Panc1 (cell line): ENCODE data around the gene LGALSL. TPM values are rescaled to one million over a fixed set of nuclear protein-coding genes. Genes with fewer than 3 reads are reported as not detected.

ENCODE experiments used
- ATAC-seq: fragments of 200-7000 bp; cut with Tn5 transposase; 2 replicates; pipeline ENCODE4 v1.9.1; 2020; ENCODE audit warnings: mild to moderate bottlenecking, moderate library complexity
- BruUV-seq: library from RNA; stranded (reverse); fragments of 400-500 nt; replicated peaks from 2 replicates; lab custom pipeline; 2021; lab: Mats Ljungman, UMichigan
- CTCF ChIA-PET: fragments of 300-600 bp; sonication (Branson Sonifier 250); formaldehyde crosslinking; loops from one replicate; lab custom pipeline; 2022; ENCODE audit warnings: antibody characterized with exemption; lab: Charles Lee
- POLR2A ChIA-PET: fragments of 300-600 bp; sonication (Branson Sonifier 250); formaldehyde crosslinking; loops from one replicate; lab custom pipeline; 2022; ENCODE audit warnings: antibody characterized with exemption; lab: Charles Lee
- DNase-seq: peaks from one replicate; pipeline ENCODE4 v3.0.0-alpha.2; 2010; ENCODE audit warnings: low read depth, low spot score
- H3K27ac ChIP-seq: 2 replicates; pipeline ENCODE4 v1.5.1; 2011; ENCODE audit warnings: mild to moderate bottlenecking, low read length, inconsistent platforms
- H3K27me3 ChIP-seq: fragments of 200-500 bp; sonication (Bioruptor generic); 2 replicates; pipeline ENCODE4 v1.6.0; 2014; ENCODE audit warnings: low read length, inconsistent platforms; ENCODE audit not compliant: control insufficient read depth, insufficient read depth
- H3K36me3 ChIP-seq: fragments of 200-500 bp; sonication (Bioruptor generic); 2 replicates; pipeline ENCODE4 v1.5.1; 2014; ENCODE audit warnings: inconsistent platforms, mild to moderate bottlenecking, low read length, moderate library complexity; ENCODE audit not compliant: control insufficient read depth, insufficient read depth
- H3K4me1 ChIP-seq: 2 replicates; pipeline ENCODE4 v1.5.1; 2011; ENCODE audit warnings: inconsistent platforms, mild to moderate bottlenecking, low read length, moderate library complexity; ENCODE audit not compliant: control insufficient read depth, insufficient read depth
- H3K4me3 ChIP-seq, 2 experiments: 2 replicates each; pipeline ENCODE4 v1.5.1; 2011 to 2012; ENCODE audit warnings: low read depth in 2 of 2, low read length in 2 of 2, mild to moderate bottlenecking in 2 of 2, inconsistent platforms in 1 of 2, moderate library complexity in 1 of 2
- H3K9me3 ChIP-seq: fragments of 200-500 bp; sonication (Bioruptor generic); 2 replicates; pipeline ENCODE4 v1.5.1; 2014; ENCODE audit warnings: low read depth, mild to moderate bottlenecking, inconsistent platforms, low read length, moderate library complexity; ENCODE audit not compliant: control insufficient read depth, insufficient read depth
- POLR2AphosphoS5 ChIP-seq: IDR thresholded peaks from 2 replicates; pipeline ENCODE4 v1.6.1; 2012; ENCODE audit warnings: mild to moderate bottlenecking, low read depth, low read length, moderate library complexity
- SIN3A ChIP-seq: IDR thresholded peaks from 2 replicates; pipeline ENCODE4 v1.6.1; 2012; ENCODE audit warnings: low read depth, mild to moderate bottlenecking, low read length, moderate library complexity, borderline replicate concordance; ENCODE audit not compliant: insufficient read depth
- TCF7L2 ChIP-seq: IDR thresholded peaks from 2 replicates; pipeline ENCODE4 v1.6.1; 2011; ENCODE audit warnings: mild to moderate bottlenecking, low read depth, low read length, inconsistent platforms
- in situ Hi-C: cut with HindIII; loops from 2 replicates; pipeline ENCODE4 v1.10.0; 2016; ENCODE audit warnings: low sequenced_read_pairs, low pct_unique_long_range_greater_than_20kb
- intact Hi-C: fragments of 100-400 bp; cut with micrococcal nuclease; formaldehyde crosslinking; loops from one replicate; pipeline ENCODE4 v1.10.0; 2022; ENCODE audit not compliant: unreplicated experiment
- total RNA-seq: library from RNA; stranded (reverse); gene quantifications from one replicate; pipeline ENCODE4 v1.2.1, GENCODE V29; 2021; ENCODE audit not compliant: unreplicated experiment
- TF ChIP-seq, protein P1 (sequence below), 2 experiments: IDR thresholded peaks; 2 replicates each; pipeline ENCODE4 v1.6.1; 2011 to 2012; ENCODE audit warnings: low read depth in 2 of 2, control low read depth in 1 of 2, low read length in 1 of 2, mild to moderate bottlenecking in 1 of 2, moderate library complexity in 1 of 2; ENCODE audit not compliant: insufficient read depth in 1 of 2
- TF ChIP-seq, protein P2 (sequence below): fragments of 450-650 bp; IDR thresholded peaks from 2 replicates; pipeline ENCODE4 v1.5.1; 2017; ENCODE audit warnings: mild to moderate bottlenecking

The LGALSL gene
- total RNA-seq, 1 experiment from 2014 or later: 5.3 TPM

DNA sequence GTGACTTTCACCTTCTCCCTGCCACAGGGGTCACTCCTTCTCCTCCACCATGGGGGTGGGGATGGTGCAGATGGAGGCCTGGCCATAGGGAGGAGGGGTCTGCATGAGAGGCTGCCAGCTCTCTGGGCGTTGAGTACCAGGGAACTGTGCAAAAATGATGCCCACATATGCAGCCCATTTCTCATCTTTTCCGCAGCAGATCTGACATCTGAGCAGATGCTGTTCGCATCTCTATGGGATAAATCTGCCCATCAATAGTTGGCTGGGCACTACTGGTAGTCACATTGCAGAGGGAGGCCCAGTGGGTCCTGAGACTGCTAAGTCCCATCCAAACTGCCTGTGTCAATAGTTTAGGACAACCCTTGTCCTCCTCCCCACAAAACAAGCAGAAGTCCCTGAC lies 45.9 kb upstream of the LGALSL start:
- intact Hi-C loops: no loop called here
- POLR2A ChIA-PET: no interaction called here

DNA sequence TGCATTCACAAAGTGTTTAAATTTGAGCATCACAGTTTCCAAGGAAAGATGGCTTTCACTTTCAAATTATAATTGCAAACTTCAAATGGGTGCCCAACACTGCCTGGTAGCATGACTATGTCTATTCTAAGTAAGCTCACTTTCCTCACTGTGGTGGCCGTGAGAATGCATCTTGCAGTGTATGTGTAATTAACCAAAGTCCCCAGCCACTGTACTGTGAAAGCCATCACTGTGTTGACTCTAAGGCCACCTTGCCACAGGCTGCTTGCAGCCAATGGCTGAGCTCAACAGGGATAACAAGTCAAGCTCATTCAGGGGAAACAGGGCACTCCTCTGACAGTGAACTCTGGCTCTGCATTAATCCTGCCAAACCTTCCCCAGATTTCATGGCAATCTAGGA lies 43.3 kb upstream of the LGALSL start:
- TF ChIP-seq, protein P1, sequence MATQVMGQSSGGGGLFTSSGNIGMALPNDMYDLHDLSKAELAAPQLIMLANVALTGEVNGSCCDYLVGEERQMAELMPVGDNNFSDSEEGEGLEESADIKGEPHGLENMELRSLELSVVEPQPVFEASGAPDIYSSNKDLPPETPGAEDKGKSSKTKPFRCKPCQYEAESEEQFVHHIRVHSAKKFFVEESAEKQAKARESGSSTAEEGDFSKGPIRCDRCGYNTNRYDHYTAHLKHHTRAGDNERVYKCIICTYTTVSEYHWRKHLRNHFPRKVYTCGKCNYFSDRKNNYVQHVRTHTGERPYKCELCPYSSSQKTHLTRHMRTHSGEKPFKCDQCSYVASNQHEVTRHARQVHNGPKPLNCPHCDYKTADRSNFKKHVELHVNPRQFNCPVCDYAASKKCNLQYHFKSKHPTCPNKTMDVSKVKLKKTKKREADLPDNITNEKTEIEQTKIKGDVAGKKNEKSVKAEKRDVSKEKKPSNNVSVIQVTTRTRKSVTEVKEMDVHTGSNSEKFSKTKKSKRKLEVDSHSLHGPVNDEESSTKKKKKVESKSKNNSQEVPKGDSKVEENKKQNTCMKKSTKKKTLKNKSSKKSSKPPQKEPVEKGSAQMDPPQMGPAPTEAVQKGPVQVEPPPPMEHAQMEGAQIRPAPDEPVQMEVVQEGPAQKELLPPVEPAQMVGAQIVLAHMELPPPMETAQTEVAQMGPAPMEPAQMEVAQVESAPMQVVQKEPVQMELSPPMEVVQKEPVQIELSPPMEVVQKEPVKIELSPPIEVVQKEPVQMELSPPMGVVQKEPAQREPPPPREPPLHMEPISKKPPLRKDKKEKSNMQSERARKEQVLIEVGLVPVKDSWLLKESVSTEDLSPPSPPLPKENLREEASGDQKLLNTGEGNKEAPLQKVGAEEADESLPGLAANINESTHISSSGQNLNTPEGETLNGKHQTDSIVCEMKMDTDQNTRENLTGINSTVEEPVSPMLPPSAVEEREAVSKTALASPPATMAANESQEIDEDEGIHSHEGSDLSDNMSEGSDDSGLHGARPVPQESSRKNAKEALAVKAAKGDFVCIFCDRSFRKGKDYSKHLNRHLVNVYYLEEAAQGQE (IDR thresholded peaks at IDR 0.05; ENCODE audit: insufficient read depth in 1 of 2, low read depth in 2 of 2, low read length in 1 of 2): no peak
- TF ChIP-seq POLR2AphosphoS5 (no peak), SIN3A (no peak)
- in situ Hi-C loops (no loop called here), intact Hi-C loops (no loop called here)
- DNase-seq (no peak), ATAC-seq (no peak)
- no peaks in the 10 kb centered on the region for H3K36me3 ChIP-seq
- ChIA-PET CTCF (interaction anchor here (0.7 kb wide), 1 partner anchor 82 kb away, joined by 3 read pairs; no protein-coding TSS in a partner anchor), POLR2A (no interaction called here)
- no peaks in the 10 kb centered on the region for H3K9me3 ChIP-seq
- no peak overlapping the region for H3K27ac ChIP-seq
- H3K4me1 ChIP-seq: no peaks in the 10 kb centered on the region
- no peak overlapping the region for H3K4me3 ChIP-seq
- BruUV-seq: no TSS peak
- peaks cover 13% of the 10 kb centered on the region for H3K27me3 ChIP-seq

More for the DNA sequence above, 45.9 kb upstream of the LGALSL start:
- ATAC-seq (no peak), DNase-seq (no peak)
- in situ Hi-C loops: no loop called here
- CTCF ChIA-PET: no interaction called here
- no TSS peak for BruUV-seq
- no peaks in the 10 kb centered on the region for H3K36me3 ChIP-seq
- H3K27me3 ChIP-seq: peaks cover 10% of the 10 kb centered on the region
- no peak overlapping the region for H3K27ac ChIP-seq
- H3K4me3 ChIP-seq: no peak overlapping the region
- H3K9me3 ChIP-seq: no peaks in the 10 kb centered on the region
- TF ChIP-seq SIN3A: no peak
- TF ChIP-seq POLR2AphosphoS5: no peak
- no peak for TF ChIP-seq TCF7L2
- TF ChIP-seq, protein P2, sequence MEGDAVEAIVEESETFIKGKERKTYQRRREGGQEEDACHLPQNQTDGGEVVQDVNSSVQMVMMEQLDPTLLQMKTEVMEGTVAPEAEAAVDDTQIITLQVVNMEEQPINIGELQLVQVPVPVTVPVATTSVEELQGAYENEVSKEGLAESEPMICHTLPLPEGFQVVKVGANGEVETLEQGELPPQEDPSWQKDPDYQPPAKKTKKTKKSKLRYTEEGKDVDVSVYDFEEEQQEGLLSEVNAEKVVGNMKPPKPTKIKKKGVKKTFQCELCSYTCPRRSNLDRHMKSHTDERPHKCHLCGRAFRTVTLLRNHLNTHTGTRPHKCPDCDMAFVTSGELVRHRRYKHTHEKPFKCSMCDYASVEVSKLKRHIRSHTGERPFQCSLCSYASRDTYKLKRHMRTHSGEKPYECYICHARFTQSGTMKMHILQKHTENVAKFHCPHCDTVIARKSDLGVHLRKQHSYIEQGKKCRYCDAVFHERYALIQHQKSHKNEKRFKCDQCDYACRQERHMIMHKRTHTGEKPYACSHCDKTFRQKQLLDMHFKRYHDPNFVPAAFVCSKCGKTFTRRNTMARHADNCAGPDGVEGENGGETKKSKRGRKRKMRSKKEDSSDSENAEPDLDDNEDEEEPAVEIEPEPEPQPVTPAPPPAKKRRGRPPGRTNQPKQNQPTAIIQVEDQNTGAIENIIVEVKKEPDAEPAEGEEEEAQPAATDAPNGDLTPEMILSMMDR: no peak
- TF ChIP-seq, protein P1 (IDR thresholded peaks at IDR 0.05; ENCODE audit: insufficient read depth in 1 of 2, low read depth in 2 of 2, low read length in 1 of 2): no peak
- H3K4me1 ChIP-seq: no peaks in the 10 kb centered on the region
